ENCODE measurements around the gene XRCC1.

The XRCC1 gene

DNA sequence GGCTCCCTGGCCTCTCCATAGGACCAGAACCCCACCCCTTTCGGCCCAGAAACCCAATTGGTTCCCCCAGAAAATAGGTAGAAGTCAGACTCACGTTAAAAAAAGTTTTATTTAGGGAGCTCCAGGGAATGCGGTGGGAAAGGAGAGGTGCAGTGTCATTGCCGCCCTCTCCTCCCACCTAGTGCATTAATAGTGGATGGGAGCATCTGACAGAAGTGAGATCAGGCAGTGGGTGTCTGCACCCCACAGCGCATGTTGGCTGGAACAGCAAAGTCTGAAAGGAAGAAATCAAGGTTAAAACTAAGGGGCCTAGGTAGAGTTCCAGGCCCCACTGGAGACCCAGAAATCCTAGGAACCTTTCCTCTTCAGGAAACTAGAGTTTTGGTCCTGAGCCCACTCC is 68.7 kb downstream of the XRCC1 start:
- in situ Hi-C loops (cut with HindIII; ENCODE audit: low pct_unique_long_range_greater_than_20kb, low sequenced_read_pairs): no loop called here
- TF ChIP-seq JUND (IDR thresholded peaks at IDR 0.05; ENCODE audit: low read depth): no peak
- no peak for DNase-seq (ENCODE audit: low read depth in 1 of 2, low spot score in 1 of 2)

DNA sequence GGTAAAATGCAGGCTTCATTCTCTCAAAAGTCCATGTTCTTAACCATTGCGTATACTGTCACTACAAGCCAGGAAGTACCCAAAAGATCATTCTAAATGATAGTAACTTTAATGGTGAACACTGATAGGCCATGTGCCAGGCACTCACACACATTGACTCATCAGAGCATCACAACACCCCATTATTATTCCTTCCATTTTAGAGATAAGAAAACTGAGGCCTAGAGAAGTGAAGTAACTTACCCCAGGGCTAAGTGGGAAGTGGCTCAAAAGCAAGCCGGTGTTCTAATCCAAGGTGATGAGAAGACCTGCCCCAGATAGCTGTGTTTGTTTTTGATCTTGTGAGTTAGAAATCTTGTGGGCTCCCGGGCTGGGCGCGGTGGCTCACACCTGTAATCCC is 69.4 kb downstream of the XRCC1 start:
- no peak for DNase-seq (ENCODE audit: low read depth in 1 of 2, low spot score in 1 of 2)
- in situ Hi-C loops (cut with HindIII; ENCODE audit: low pct_unique_long_range_greater_than_20kb, low sequenced_read_pairs): no loop called here
- no peak for TF ChIP-seq JUND (IDR thresholded peaks at IDR 0.05; ENCODE audit: low read depth)

DNA sequence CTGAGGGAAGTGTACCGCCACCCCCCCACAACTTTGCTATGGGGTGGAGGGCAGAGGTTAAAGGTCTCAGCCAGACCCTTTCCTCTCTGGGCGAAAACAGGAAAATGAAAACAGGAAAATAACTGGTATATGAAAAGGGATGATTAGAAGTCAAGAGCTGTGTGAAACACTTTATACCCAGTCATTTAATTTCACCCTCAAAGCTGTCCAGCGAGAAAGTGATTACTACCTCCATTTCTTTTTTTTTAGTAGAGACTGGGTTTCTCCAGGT is 70.2 kb downstream of the XRCC1 start:
- no peak for DNase-seq (ENCODE audit: low read depth in 1 of 2, low spot score in 1 of 2)
- TF ChIP-seq JUND (IDR thresholded peaks at IDR 0.05; ENCODE audit: low read depth): no peak
- in situ Hi-C loops (cut with HindIII; ENCODE audit: low pct_unique_long_range_greater_than_20kb, low sequenced_read_pairs): no loop called here

DNA sequence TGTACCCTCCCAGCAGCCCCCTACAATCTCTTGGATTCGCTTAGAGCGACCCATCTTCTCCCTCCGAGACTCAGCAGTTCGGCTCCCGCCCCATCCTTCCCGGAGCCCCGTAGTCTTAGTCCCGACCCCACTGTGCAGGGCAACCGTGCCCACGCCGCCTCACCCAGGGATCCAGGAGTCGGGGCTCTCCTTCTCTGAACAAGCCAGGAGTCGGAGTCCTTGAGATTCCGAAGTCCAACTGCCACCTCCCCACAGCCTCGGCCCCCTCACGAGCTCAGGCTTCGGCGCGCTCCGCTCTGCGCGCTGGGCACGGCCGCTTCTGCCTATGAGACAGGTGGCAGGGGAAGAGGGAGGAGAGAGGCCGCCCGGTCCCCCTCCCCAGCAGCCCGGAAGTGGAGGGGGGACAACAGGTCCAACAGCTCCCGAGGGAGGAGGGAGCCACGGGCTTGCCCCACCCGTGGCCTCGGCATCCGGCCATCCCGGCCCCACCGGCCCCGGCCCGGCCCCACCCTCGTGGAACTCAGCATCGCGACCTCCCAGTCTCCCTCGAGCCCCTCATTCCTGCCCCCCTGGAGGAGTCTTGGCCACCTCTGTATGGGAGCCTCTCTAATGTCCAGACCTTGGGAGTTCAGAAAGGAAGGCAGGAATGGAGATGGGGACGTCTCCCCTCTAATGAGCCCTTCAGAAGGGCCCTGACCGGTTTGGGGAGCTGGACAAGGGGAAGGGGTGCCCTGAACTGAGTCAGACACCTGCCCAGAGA is 70.7 kb downstream of the XRCC1 start, which contains the start of gene PHLDB3:
TSS of gene PHLDB3 (minus strand) at position 321 of the 760 bp plus-strand sequence. CDS start 628 bp downstream, outside the sequence.
- peak; percentile 35 to 77 for DNase-seq (ENCODE audit: low read depth in 1 of 2, low spot score in 1 of 2)
- in situ Hi-C loops (cut with HindIII; ENCODE audit: low pct_unique_long_range_greater_than_20kb, low sequenced_read_pairs): no loop called here
- TF ChIP-seq JUND (IDR thresholded peaks at IDR 0.05; ENCODE audit: low read depth): no peak

DNA sequence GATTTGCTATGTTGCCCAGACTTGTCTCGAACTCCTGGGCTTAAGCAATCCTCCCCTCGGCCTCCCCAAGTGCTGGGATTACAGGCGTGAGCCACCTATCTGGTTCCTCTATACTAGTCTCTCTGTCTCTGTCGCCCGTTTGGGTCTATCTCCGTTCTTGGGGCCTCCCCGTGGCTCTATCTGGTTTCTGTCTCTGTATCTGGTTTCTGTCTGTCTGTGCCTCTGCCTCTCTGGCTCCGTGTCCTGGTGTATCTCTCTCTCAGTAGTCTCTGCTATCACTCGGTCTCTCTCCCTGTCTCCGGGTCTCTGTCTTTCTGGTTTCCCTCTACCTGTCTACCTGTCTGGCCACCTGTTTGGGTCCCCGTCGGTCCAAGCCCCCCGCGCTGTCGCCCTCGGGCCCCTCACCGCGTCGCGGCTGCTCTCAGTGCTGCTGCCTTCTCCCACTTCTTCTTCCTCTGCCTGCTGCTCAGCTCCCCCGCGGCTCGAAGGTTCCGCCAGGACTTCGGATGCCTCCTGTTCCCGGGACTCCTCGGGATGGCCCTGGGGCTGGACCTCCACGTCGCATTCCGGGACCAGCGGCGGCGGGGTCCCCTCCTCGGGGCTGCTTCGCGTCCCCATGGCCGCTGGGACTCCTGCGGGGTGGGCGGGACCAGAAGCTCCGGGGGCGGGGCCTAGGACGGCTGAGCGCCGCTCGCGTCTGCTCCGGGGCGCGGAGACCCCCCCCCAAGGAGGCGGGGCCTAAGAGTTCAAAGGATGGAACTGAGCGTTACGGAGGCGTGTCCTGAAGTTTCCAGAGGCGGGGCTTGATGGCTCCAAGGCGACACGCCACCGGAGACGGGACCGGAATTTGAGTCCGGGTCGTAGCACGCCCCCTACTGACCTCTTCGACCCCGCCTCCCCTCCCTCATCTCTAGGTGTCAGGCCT is 71.6 kb downstream of the XRCC1 start:
- DNase-seq (ENCODE audit: low read depth in 1 of 2, low spot score in 1 of 2): peak; percentile 92 to 94

DNA sequence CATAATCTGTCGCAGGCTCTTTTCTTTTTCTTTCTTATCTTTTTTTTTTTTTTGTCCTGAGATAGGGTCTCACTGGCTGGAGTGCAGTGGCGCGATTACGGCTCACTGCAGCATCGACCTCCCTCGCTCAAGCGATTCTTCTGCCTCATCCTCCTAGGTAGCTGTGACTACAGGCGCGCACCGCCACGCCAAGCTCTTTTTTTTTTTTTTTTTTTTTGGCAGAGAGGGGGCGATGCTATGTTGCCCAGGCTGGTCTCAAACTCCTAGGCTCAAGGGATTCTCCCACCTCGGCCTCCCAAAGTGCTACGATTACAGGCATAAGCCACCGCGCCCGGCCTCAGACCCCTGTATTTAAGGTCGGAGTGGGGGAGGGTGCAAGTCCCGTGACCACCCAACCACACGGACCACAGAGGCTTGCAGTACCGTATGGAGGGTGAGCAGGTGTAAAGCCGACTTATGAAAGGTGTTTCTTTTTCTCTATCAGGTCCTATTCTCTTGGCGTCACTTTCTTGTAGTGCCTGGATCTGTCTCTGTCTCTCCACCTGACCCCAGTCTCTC is 72.8 kb downstream of the XRCC1 start:
- TF ChIP-seq JUND (IDR thresholded peaks at IDR 0.05; ENCODE audit: low read depth): no peak
- in situ Hi-C loops (cut with HindIII; ENCODE audit: low pct_unique_long_range_greater_than_20kb, low sequenced_read_pairs): no loop called here
- DNase-seq (ENCODE audit: low read depth in 1 of 2, low spot score in 1 of 2): no peak

More for the DNA sequence above, 71.6 kb downstream of the XRCC1 start:
- in situ Hi-C loops (cut with HindIII; ENCODE audit: low pct_unique_long_range_greater_than_20kb, low sequenced_read_pairs): no loop called here
- TF ChIP-seq JUND (IDR thresholded peaks at IDR 0.05; ENCODE audit: low read depth): no peak

DNA sequence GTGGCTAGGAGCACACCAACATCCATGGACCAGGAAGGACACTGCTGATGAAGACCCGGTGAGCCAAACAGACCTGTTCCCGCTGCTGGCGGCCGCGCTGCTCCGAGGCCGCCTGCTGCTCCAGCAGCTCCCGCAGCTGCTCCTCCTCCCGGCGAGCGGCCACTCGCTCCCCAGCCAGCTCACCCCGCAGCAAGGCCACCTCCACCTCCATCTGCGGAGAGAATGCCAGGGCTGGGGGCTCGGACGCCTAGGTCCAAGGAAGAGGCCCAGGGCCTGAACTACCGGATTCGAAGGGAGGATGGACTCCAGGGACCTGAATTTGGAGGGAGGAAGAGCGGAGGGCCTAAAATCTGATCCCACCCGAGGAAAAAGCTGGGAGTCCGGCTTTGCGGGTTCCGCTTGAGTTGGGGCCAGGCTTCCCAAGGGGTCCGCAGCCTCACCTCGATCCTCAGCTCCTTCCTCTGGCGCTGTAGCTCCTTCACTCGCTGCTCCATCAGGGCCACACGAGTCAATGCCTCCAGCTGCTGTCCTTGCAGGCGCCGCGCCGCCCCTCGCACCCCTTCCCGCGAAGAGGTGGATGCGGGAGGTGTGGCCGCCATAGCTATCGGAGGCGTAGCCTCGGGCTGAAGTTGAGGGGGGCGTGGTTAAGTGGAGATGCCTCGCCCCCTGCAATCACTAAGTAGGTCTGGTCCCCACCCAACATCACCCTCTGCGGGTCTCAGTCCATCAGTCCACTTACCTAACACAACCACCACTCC is 73.5 kb downstream of the XRCC1 start:
- in situ Hi-C loops (cut with HindIII; ENCODE audit: low pct_unique_long_range_greater_than_20kb, low sequenced_read_pairs): no loop called here
- no peak for TF ChIP-seq JUND (IDR thresholded peaks at IDR 0.05; ENCODE audit: low read depth)
- no peak for DNase-seq (ENCODE audit: low read depth in 1 of 2, low spot score in 1 of 2)

DNA sequence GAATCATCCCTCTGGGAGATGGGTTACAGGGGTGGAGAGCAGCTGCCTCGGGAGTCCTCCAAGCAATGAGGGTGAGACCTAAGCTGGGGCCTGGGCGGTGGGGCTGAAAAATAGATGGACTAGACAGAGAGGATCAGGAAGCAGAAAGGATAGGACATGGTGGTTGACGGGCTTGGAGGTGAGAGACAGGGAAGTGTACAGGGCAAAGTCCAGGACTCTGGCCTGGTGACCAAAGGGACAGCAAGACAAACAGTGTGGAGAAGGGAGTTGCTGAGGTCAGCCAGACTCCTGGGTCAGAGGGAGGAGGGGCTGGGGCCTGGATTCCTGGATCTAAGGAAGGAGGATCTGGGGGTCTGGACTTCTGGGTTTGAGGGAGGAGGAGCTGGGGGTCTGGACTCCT is 76.3 kb downstream of the XRCC1 start:
- in situ Hi-C loops (cut with HindIII; ENCODE audit: low pct_unique_long_range_greater_than_20kb, low sequenced_read_pairs): no loop called here
- no peak for DNase-seq (ENCODE audit: low read depth in 1 of 2, low spot score in 1 of 2)
- TF ChIP-seq JUND (IDR thresholded peaks at IDR 0.05; ENCODE audit: low read depth): no peak

DNA sequence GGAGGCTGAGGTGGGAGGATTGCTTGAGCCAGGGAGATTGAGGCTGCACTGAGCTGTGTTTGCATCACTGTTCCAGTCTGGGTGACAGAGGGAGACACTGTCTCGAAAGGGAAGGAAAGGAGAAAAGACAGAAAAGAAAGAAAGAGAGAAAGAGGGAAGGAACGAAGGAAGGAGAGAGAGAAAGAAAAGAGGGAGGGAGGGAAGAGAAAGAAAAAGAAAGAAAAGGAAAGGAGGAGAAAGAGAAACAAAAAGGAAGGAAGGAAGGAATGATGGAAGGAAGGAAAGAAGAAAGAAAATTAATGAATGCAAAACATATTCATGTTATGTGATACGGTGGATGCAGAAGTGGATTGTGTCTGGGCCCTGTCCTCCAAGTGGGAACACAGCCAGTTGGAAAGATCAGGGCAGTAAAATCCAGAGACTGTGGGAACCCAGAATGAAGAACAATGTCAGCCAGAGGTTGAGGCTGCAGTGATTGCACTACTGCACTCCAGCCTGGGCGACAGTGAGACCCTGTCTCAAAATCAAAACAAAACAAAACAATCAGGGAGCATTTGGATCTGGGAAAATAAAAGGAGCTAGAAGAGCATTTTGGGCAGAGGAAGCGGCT is 77.0 kb downstream of the XRCC1 start:
- in situ Hi-C loops (cut with HindIII; ENCODE audit: low pct_unique_long_range_greater_than_20kb, low sequenced_read_pairs): no loop called here
- TF ChIP-seq JUND (IDR thresholded peaks at IDR 0.05; ENCODE audit: low read depth): no peak
- DNase-seq (ENCODE audit: low read depth in 1 of 2, low spot score in 1 of 2): no peak

DNA sequence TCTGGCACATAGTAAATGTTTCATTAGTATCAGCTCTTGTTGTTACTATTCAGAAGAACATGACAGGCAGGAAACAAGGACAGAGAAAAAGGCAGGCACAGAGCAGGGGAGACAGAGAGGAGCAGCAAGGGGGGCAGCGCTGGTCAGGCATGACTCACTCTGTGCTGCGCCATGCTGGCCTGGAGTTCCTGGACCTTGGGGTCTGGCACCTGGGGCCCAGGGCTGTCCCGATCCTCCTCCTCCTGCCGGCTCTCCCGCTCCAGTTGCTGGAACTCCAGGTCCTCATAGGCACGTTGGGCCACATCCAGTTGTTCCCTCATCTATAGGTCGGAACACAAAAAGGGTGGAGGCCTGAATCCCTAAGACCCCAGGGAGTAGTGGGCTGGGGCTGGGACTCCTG is 78.4 kb downstream of the XRCC1 start:
- in situ Hi-C loops (cut with HindIII; ENCODE audit: low pct_unique_long_range_greater_than_20kb, low sequenced_read_pairs): no loop called here
- no peak for TF ChIP-seq JUND (IDR thresholded peaks at IDR 0.05; ENCODE audit: low read depth)
- DNase-seq (ENCODE audit: low read depth in 1 of 2, low spot score in 1 of 2): no peak

DNA sequence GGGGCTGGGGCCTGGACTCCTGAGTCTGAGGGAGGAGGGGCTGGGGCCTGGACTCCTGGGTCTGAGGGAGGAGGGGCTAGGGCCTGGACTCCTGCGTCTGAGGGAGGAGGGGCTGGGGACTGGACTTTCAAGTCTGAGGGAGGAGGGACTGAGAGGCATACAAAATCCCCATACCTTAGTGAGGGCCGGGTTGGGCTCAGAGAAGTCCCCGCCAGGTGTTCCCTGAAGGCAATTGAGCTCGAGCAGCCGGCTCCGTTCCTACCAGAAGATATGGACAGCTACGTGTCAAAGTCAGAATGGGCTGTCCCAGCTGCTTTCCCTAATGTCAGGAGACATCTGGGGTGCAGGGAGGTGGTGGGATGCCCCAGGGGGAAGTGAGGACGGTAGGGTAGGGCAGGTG is 80.2 kb downstream of the XRCC1 start:
- no peak for DNase-seq (ENCODE audit: low read depth in 1 of 2, low spot score in 1 of 2)
- in situ Hi-C loops (cut with HindIII; ENCODE audit: low pct_unique_long_range_greater_than_20kb, low sequenced_read_pairs): no loop called here
- no peak for TF ChIP-seq JUND (IDR thresholded peaks at IDR 0.05; ENCODE audit: low read depth)
